AML-193 (cell line): ENCODE results near the gene TFPI.
"Not testable (repeated sequence)": the region's sequence is repeated elsewhere in the genome, so short reads cannot be mapped to it uniquely, and the experiment has no call there.

Source experiments
- DNase-seq, 2 experiments: peaks; one replicate each; lab custom pipeline; 2025; lab: John Stamatoyannopoulos, UW

The TFPI gene

GRCh38 chr2:187552828-187553681 is 1.2 kb downstream of the TFPI start:
- DNase-seq, result no peak

- no peak for DNase-seq
These were observed 1.9 kb downstream of the TFPI start for GRCh38 chr2:187552381-187552780.

- no peak for DNase-seq
These were observed 3.4 kb downstream of the TFPI start for GRCh38 chr2:187550857-187551256.

- no peak for DNase-seq
These were observed 4.2 kb downstream of the TFPI start for GRCh38 chr2:187549951-187550555.

GRCh38 chr2:187549193-187549592 is 5.0 kb downstream of the TFPI start:
- DNase-seq, result no peak

GRCh38 chr2:187548656-187549055 is 5.6 kb downstream of the TFPI start:
- no peak for DNase-seq

- DNase-seq, result peak; percentile 58 to 63
These were observed 6.8 kb downstream of the TFPI start for GRCh38 chr2:187547353-187547979.

- DNase-seq, result no peak
These were observed 7.4 kb downstream of the TFPI start for GRCh38 chr2:187546762-187547333.

GRCh38 chr2:187545238-187545751 is 8.9 kb downstream of the TFPI start:
- no peak for DNase-seq

GRCh38 chr2:187544371-187545080 is 9.7 kb downstream of the TFPI start:
- no peak for DNase-seq

- no peak for DNase-seq
These were observed 10.7 kb downstream of the TFPI start for GRCh38 chr2:187543488-187543887.

GRCh38 chr2:187542123-187542522 is 12.1 kb downstream of the TFPI start:
- no peak for DNase-seq

GRCh38 chr2:187541086-187542085 is 12.8 kb downstream of the TFPI start:
- no peak for DNase-seq

- DNase-seq, result not testable (repeated sequence)
These were observed 16.0 kb downstream of the TFPI start for GRCh38 chr2:187538222-187538621.

- DNase-seq, result not testable (repeated sequence)
These were observed 18.9 kb downstream of the TFPI start for GRCh38 chr2:187535381-187535780.

GRCh38 chr2:187532333-187533120 is 21.7 kb downstream of the TFPI start:
- no peak for DNase-seq

GRCh38 chr2:187529977-187530721 is 24.1 kb downstream of the TFPI start:
- DNase-seq, result no peak

GRCh38 chr2:187529248-187529976 is 24.8 kb downstream of the TFPI start:
- DNase-seq, result no peak
